GM18873 (cell line): ENCODE data around the gene NRM.
A peak's percentile ranks its signal among the peaks of the same experiment; 100 is the strongest.
"Not testable (repeated sequence)": the region's sequence is repeated elsewhere in the genome, so short reads cannot be mapped to it uniquely, and the experiment has no call there.

Source experiments
- ATAC-seq: cut with Tn5 transposase; IDR thresholded peaks from one replicate; pipeline ENCODE4 v1.9.1; 2021; ENCODE audit warnings: mild to moderate bottlenecking, moderate library complexity, moderate number of reproducible peaks; ENCODE audit not compliant: unreplicated experiment, low FRiP score

NRM gene

GRCh38 chr6:30720738-30721197 lies 30.0 kb upstream of the NRM start:
- ATAC-seq, result no peak

DNA sequence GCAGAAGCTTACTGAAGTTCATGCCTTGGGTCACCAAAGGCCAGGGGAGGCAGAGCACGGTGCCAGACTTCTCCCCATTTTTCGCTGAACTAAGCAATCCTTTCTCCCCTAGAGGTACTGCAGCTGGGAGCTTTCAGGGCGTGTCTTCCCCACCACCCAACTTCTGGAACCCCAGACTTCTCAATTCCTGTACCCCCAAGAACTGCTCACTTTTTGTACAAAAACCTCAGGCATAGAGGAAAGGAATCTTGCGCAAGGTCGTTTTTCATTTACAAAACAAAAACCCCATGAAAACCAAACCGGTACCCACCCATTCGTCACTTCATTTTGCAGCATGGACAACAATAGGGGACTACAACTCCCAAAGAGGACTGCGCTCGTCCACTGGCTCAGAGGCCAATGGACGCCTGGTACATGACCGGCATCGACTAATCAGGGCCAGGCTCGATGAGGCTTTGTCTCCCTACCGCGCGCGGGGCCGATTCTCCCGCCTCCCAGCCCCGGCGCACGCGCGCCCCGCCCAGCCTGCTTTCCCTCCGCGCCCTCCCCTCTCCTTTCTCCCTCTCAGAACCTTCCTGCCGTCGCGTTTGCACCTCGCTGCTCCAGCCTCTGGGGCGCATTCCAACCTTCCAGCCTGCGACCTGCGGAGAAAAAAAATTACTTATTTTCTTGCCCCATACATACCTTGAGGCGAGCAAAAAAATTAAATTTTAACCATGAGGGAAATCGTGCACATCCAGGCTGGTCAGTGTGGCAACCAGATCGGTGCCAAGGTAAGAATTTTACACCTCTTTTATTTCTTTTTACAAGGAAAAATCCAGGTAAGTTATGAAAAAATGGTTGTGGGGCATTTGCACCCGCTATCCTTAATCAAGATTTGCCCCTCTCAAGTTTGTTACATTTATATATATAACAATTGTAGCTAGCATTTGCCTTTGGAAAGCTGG lies 29.3 kb upstream of the NRM start, which contains the start of gene TUBB:
Gene TUBB, plus strand, starts transcription at position 562 of the 947 bp plus-strand sequence. Its CDS starts 155 bp downstream, at position 717.
- peak; percentile 31 for ATAC-seq

DNA sequence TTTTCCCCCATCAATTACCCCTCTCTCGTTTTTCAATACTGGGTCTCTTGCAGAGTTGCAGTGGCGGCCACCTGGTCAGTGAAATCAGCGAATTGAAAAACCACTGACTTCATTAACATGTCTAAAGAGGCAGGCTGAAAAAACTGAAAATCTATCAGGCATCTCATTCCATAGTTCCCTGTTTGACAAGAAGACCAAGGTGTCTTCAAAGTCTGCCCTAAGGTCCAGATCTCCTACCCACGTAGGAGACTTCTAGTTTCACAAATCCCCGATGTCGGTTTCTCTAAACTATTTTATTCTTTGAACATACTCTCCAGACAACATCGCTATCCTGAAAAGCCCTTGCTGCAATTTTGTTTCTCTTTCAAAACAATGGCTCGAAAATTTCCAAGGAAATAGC lies 28.6 kb upstream of the NRM start:
- no peak for ATAC-seq

- ATAC-seq, result not testable (repeated sequence)
Measured at GRCh38 chr6:30717845-30718720, 27.3 kb upstream of the NRM start.

DNA sequence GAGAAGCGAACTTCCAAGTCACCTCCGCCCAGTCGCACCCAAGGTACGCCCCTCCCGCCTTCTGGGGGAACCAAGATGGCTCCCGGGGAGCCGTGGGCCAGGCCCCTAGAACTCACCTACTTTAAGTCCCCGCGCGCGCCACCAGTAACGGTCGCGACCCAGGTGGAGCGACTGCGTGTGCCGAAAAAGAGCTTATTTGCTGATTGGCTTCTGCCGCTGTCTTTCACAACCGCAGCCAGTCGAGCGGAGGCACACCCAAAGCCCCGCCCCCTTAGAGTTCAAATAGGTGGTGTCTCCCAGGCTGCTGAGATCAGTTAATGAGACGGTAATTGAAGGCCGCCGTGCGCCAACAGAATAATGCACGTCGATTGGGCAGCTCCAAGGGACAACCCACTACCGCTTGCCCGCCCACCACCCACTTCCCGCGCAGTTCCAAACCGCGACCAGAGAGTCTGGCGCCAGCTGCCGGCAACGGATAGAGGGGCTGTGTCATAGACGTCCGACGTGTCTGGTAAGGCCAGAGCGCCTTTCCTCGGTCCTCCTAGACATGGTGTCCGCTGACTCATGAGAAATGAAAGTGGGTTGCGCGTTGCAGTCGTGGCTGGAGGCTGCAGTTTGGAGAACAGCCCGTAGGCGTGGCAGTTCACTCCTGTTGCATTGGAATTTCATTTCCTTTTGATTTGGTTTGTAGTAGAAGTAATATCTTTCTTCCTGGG lies 26.5 kb upstream of the NRM start, which contains the start of gene MDC1:
Gene MDC1, minus strand, starts transcription at position 153 of the 716 bp plus-strand sequence. CDS start 2,106 bp downstream, outside the sequence.
- peak; percentile 70 for ATAC-seq

DNA sequence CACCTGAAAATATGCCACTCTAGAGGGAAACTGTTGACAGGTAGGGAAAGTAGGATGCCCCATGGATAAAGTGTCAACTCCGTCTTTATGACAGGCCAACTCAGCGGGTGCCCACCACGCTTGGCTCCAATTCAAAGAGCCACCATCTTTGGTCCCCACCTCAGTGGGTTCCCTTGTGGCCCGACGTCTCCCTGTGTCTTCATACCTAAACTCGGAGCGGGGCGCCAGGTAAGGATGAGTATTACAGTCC lies 26.0 kb upstream of the NRM start:
- no peak for ATAC-seq

DNA sequence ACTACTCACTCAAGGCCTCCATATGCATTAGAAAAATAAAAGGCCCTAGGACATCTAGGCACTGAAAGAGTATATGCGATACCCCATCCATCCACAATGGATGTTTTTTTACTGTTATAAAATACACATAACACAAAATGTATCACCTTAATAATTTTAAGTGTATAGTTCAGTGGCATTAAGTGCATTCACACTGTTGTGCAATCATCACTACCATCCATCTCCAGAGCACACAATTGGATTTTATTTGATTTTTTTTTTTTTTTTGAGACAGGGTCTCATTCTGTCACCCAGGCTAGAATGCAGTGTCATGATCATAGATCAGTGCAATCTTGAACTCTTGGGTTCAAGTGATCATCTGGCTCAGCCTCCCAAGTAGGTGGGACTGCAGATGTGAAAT lies 23.5 kb upstream of the NRM start:
- ATAC-seq, result no peak

DNA sequence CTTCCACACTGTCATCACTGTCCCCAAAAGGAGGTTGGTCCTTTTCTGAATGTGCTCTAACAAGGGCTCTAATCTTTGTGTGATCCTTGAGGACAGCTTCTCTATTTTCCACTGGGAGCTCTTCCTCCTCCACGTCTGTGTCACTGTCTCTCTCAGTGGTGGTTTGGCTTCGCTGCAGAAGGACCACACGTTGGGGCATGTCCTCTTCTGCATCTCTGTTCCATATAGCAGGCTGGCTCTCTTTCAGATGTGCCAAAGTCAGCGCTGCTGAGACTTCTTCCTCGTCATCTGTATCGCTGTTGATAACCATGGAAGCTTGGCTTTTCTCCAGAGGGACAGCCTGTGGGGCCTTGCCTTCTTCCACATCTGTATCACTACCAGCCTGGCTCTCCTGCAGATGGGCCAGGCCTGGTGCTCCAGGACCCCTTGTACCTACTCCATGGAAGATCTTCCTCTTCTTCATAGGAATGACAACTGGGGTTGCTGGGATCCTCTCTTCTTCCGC lies 21.7 kb upstream of the NRM start:
- no peak for ATAC-seq

- no peak for ATAC-seq
Measured at GRCh38 chr6:30711758-30712380, 21.1 kb upstream of the NRM start.

DNA sequence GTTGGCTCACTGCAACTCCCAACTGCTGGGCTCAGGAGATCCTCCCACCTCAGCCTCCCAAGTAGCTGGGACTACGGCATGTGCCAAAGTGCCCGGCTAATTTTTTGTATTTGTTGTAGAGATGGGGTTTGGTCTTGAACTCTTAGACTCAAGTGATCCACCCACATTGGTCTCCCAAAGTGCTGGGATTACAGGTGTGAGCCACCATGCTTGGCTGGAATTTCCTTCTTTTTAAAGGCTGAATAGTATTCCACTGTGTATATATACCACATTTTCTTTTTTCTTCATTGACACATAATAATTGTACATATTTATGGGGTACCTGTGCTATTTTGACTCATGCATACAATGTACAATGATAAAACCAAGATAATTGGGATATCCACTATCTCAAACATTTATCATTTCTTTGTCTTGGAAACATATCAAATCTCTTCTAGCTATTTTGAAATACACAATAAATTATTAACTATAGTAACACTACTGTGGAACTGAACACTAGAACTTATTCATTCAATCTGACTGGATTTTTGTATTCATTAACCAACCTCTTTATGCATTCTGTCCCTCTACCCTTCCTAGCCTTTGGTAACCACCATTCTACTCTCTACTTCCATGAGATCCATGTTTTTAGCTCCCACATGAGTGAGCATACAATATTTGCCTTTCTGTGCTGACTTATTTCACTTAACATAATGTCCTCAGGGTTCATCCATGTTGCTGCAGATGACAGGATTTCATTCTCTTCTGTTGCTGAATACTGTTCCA lies 18.5 kb upstream of the NRM start:
- ATAC-seq, result no peak

GRCh38 chr6:30707281-30707850 lies 16.6 kb upstream of the NRM start:
- ATAC-seq, result no peak

DNA sequence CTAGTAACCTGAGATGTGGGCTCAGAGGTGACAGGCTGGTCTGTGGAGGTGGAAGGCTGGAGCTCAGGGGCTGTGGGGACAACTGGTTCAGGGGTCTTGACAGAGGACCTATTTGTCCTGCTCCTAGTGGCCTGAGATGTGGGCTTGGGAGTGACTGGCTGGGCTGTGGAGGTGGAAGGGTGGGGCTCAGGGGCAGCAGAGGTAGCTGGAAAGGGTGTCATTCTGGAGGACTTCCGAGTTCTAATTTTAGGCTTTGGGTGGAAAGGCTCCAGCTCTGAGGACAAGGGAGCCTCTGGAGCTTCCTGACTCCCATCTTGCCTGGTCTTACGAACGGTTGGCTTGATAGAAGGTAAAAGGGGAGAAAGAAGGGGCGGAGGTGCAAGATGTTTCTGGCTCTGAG lies 14.8 kb upstream of the NRM start:
- no peak for ATAC-seq

- no peak for ATAC-seq
Measured at GRCh38 chr6:30703821-30704220, 13.0 kb upstream of the NRM start.

- ATAC-seq, result no peak
Measured at GRCh38 chr6:30703011-30703410, 12.2 kb upstream of the NRM start.

GRCh38 chr6:30700340-30700739 lies 9.6 kb upstream of the NRM start:
- ATAC-seq, result no peak

DNA sequence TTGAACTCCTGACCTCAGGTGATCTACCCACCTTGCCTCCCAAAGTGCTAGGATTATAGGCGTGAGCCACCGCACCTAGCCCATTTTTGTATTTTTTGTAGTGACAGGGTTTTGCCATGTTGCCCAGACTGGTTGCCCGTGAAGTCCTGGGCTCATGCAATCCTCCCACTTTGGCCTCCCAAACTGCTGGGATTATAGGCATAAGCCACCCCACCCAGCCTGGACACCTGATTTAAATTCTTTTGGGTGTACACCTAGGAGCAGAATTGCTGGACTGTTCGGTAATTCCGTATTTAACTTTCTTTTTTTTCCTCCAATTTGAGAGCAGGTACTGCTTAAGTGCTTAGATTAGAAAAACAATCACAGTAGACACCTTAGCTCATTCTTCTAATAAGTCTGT lies 5.6 kb upstream of the NRM start:
- ATAC-seq, result no peak

GRCh38 chr6:30691208-30691847 lies 544 bp upstream of the NRM start:
- no peak for ATAC-seq

DNA sequence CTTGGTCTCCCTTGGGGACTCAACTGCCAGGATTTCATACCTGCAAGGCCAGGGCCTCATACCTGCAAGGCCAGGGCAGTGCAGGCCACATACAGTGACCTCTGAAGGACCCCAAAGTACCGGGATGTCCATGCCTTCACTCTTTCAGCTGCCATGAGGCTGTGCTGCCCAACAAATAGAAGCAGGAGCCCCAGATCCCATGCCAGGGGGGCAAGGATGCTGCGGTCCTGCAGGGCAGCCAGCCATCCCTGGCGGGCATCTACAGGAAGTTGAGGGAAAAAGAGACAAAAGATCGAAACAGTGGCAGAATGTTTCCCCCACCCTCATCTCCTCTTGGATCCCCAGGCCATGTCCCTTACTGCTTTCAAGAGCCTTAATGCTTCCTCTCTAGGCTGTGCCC lies 799 bp downstream of the NRM start:
- ATAC-seq, result no peak
